ENCODE measurements around the gene ABLIM2.

DNA sequence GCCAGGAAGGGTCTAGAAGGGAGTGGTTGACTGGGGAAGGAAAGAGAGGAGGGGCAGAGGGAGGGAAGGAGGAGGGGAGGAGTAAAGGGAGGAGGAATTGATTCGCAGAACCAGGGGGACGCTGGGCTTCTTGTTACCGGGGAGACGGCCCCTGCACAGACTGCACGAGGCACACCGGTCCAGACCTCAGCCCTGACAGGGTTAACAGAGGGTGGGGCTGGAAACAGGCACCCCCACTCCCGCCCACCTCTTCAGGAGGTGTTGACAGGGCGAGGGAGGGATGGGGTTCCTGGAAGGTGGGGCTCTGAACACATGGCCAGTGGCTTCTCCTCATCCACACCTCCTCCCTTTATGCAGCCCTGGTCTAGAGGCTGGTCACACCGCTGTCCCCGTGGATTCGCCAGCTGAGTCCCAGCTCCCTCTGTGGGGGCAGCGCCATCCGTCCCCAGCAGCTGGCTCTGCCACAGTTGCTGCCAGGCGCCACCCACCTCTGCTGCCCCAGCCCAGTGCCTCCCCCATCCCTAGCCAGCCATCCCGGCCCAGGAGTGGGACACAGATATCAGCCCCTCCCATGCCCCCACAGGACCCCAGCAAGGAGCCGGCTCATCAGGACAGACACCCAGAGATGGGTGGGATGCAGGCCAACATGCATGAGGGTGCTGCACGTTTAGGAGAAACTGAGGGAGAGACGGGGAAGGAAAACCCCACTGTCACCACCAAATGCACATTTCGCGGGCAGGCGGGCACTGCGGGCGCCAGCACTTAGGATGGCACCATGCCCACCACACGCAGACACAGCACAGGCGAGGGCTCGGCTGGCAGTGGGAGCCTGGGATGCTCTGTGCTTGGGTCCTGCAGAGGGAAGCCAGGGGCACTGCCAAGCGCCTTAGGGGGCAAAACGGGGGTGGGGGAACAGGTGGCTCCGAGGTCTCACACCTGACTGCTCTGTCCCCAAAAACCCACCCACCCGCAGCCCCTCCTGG lies 87.6 kb downstream of the ABLIM2 start:
- TF ChIP-seq POLR2AphosphoS5 (IDR thresholded peaks at IDR 0.05; ENCODE audit: low read depth) (no peak), CTCF (IDR thresholded peaks at IDR 0.05; ENCODE audit: insufficient read depth, low read length) (no peak), REST (IDR thresholded peaks at IDR 0.05; ENCODE audit: insufficient replicate concordance, low read depth) (no peak), GABPA (IDR thresholded peaks at IDR 0.05; ENCODE audit: low read depth) (no peak), SPI1 (IDR thresholded peaks at IDR 0.05; ENCODE audit: borderline replicate concordance, low read depth) (no peak)
